T-helper 17 cell (primary cell): Measurements from ENCODE around the gene KRTAP4-2. TPM values are rescaled to one million over a fixed set of nuclear protein-coding genes. Genes with fewer than 3 reads are reported as not detected.
"Not testable (repeated sequence)": the region's sequence is repeated elsewhere in the genome, so short reads cannot be mapped to it uniquely, and the experiment has no call there.

Source experiments
- ATAC-seq: fragments of 150-1000 bp; cut with Tn5 transposase; 2 replicates; pipeline ENCODE4 v1.10.0; 2021; ENCODE audit warnings: mild to moderate bottlenecking, moderate library complexity
- DNase-seq, 3 donors: peaks; one replicate each; pipeline versions ENCODE4 v3.0.0 to v3.0.0-alpha.2; 2020 to 2021
- H3K9me3 ChIP-seq: one replicate; pipeline ENCODE4 v1.7.0; 2013; ENCODE audit warnings: low read length, mild to moderate bottlenecking; ENCODE audit not compliant: control insufficient read depth, poor library complexity, severe bottlenecking
- H3K27ac Mint-ChIP-seq: one replicate; pipeline ENCODE4 v1.8.0; 2022; ENCODE audit warnings: mild to moderate bottlenecking, moderate library complexity, mixed read lengths
- H3K27me3 Mint-ChIP-seq: one replicate; pipeline ENCODE4 v1.8.0; 2022; ENCODE audit warnings: mixed read lengths
- H3K36me3 Mint-ChIP-seq: one replicate; pipeline ENCODE4 v1.8.0; 2022; ENCODE audit warnings: low read depth, mixed read lengths
- H3K4me1 Mint-ChIP-seq: one replicate; pipeline ENCODE4 v1.8.0; 2022; ENCODE audit warnings: mild to moderate bottlenecking, mixed read lengths
- H3K4me3 Mint-ChIP-seq: one replicate; pipeline ENCODE4 v1.8.0; 2022; ENCODE audit warnings: mild to moderate bottlenecking, moderate library complexity, mixed read lengths
- total RNA-seq, 4 donors: library from RNA in 2 of 4; stranded (reverse) in 2 of 4; gene quantifications; one replicate each; pipeline ENCODE4 v1.2.3 and lab custom pipeline; 2022 to 2026

Gene KRTAP4-2
- total RNA-seq, 2 donors from 2014 or later = not detected

- H3K4me1 Mint-ChIP-seq = peaks cover 9% of the 10 kb centered on the region
- H3K27ac Mint-ChIP-seq = no peak within 1 kb of the TSS
- ATAC-seq (no peak), DNase-seq (no peak)
- no peaks in the 10 kb centered on the region for H3K9me3 ChIP-seq
- no peak within 1 kb of the TSS for H3K4me3 Mint-ChIP-seq
- H3K27me3 Mint-ChIP-seq = peaks cover 24% of the 10 kb centered on the region
- no peaks in the 10 kb centered on the region for H3K36me3 Mint-ChIP-seq
Measured at GRCh38 chr17:41184480-41184961, 6.5 kb upstream of the KRTAP4-2 start, which contains the start of gene KRTAP4-1. Gene KRTAP4-1, minus strand, starts transcription at chr17:41184911. Its CDS starts 57 bp downstream, at chr17:41184854.

GRCh38 chr17:41178843-41179616 lies 1.0 kb upstream of the KRTAP4-2 start:
- no peaks in the 10 kb centered on the region for H3K27me3 Mint-ChIP-seq
- DNase-seq (no peak), ATAC-seq (no peak)
- peaks cover 2% of the 10 kb centered on the region for H3K36me3 Mint-ChIP-seq
- H3K4me3 Mint-ChIP-seq = no peak overlapping the region
- peaks cover 7% of the 10 kb centered on the region for H3K4me1 Mint-ChIP-seq
- H3K9me3 ChIP-seq = no peaks in the 10 kb centered on the region
- H3K27ac Mint-ChIP-seq = no peak overlapping the region

GRCh38 chr17:41178341-41178740 lies 320 bp upstream of the KRTAP4-2 start:
- H3K27me3 Mint-ChIP-seq = no peaks in the 10 kb centered on the region
- H3K27ac Mint-ChIP-seq = no peak overlapping the region
- no peak overlapping the region for H3K4me3 Mint-ChIP-seq
- peaks cover 9% of the 10 kb centered on the region for H3K4me1 Mint-ChIP-seq
- no peaks in the 10 kb centered on the region for H3K9me3 ChIP-seq
- peaks cover 2% of the 10 kb centered on the region for H3K36me3 Mint-ChIP-seq
- no peak for DNase-seq
- ATAC-seq = no peak

GRCh38 chr17:41176744-41177387 lies 1.2 kb downstream of the KRTAP4-2 start:
- no peak for DNase-seq
- Mint-ChIP-seq H3K4me3 (no peak overlapping the region), H3K36me3 (peaks cover 2% of the 10 kb centered on the region), H3K27ac (no peak overlapping the region), H3K4me1 (peaks cover 11% of the 10 kb centered on the region), H3K27me3 (no peaks in the 10 kb centered on the region)
- no peak for ATAC-seq
- no peaks in the 10 kb centered on the region for H3K9me3 ChIP-seq

- ATAC-seq (no peak), DNase-seq (no peak)
- no peaks in the 10 kb centered on the region for H3K9me3 ChIP-seq
- H3K4me1 Mint-ChIP-seq = peaks cover 6% of the 10 kb centered on the region
- no peaks in the 10 kb centered on the region for H3K36me3 Mint-ChIP-seq
- peaks cover 8% of the 10 kb centered on the region for H3K27me3 Mint-ChIP-seq
- no peak overlapping the region for H3K27ac Mint-ChIP-seq
- H3K4me3 Mint-ChIP-seq = no peak overlapping the region
Measured at GRCh38 chr17:41171886-41172285, 6.1 kb downstream of the KRTAP4-2 start.

- Mint-ChIP-seq H3K27me3 (peaks cover 16% of the 10 kb centered on the region), H3K27ac (no peak within 1 kb of the TSS), H3K4me1 (peaks cover 4% of the 10 kb centered on the region), H3K4me3 (peak within 1 kb of the TSS; percentile 39), H3K36me3 (peaks cover 2% of the 10 kb centered on the region)
- no peaks in the 10 kb centered on the region for H3K9me3 ChIP-seq
- ATAC-seq = no peak
- DNase-seq = no peak
Measured at GRCh38 chr17:41168121-41168520, 9.9 kb downstream of the KRTAP4-2 start, which contains the start of gene KRTAP4-3. Gene KRTAP4-3, minus strand, starts transcription at chr17:41168221. Its CDS starts 49 bp downstream, at chr17:41168172.

- no peak overlapping the region for H3K27ac Mint-ChIP-seq
- peaks cover 3% of the 10 kb centered on the region for H3K36me3 Mint-ChIP-seq
- H3K4me3 Mint-ChIP-seq = peak overlapping the region; percentile 39
- H3K9me3 ChIP-seq = no peaks in the 10 kb centered on the region
- DNase-seq (no peak), ATAC-seq (no peak)
- peaks cover 21% of the 10 kb centered on the region for H3K27me3 Mint-ChIP-seq
- peaks cover 3% of the 10 kb centered on the region for H3K4me1 Mint-ChIP-seq
Measured at GRCh38 chr17:41167561-41167960, 10.5 kb downstream of the KRTAP4-2 start.

- H3K9me3 ChIP-seq = no peaks in the 10 kb centered on the region
- Mint-ChIP-seq H3K4me1 (peaks cover 3% of the 10 kb centered on the region), H3K27me3 (peaks cover 29% of the 10 kb centered on the region), H3K4me3 (no peak overlapping the region), H3K27ac (no peak overlapping the region), H3K36me3 (peaks cover 3% of the 10 kb centered on the region)
- ATAC-seq = no peak
- no peak for DNase-seq
Measured at GRCh38 chr17:41163828-41164227, 14.2 kb downstream of the KRTAP4-2 start.

GRCh38 chr17:41160648-41161047 lies 17.4 kb downstream of the KRTAP4-2 start, which contains the start of gene KRTAP4-4:
Gene KRTAP4-4, minus strand, starts transcription at chr17:41160748. Its CDS starts 57 bp downstream, at chr17:41160691.
- Mint-ChIP-seq H3K27me3 (peaks cover 56% of the 10 kb centered on the region), H3K4me3 (no peak within 1 kb of the TSS), H3K4me1 (peaks cover 3% of the 10 kb centered on the region), H3K27ac (no peak within 1 kb of the TSS), H3K36me3 (peaks cover 3% of the 10 kb centered on the region)
- DNase-seq = no peak
- ATAC-seq = no peak
- no peaks in the 10 kb centered on the region for H3K9me3 ChIP-seq

- H3K27me3 Mint-ChIP-seq = peaks cover 57% of the 10 kb centered on the region
- H3K36me3 Mint-ChIP-seq = not testable (repeated sequence)
Measured at GRCh38 chr17:41160190-41160589, 17.8 kb downstream of the KRTAP4-2 start.

GRCh38 chr17:41153856-41154255 lies 24.2 kb downstream of the KRTAP4-2 start:
- ATAC-seq = no peak
- no peak overlapping the region for H3K4me3 Mint-ChIP-seq
- H3K9me3 ChIP-seq = no peaks in the 10 kb centered on the region
- H3K27ac Mint-ChIP-seq = no peak overlapping the region
- peaks cover 6% of the 10 kb centered on the region for H3K4me1 Mint-ChIP-seq
- no peak for DNase-seq
- peaks cover 48% of the 10 kb centered on the region for H3K27me3 Mint-ChIP-seq
- H3K36me3 Mint-ChIP-seq = no peaks in the 10 kb centered on the region

More at GRCh38 chr17:41160190-41160589, 17.8 kb downstream of the KRTAP4-2 start:
- DNase-seq, ATAC-seq, H3K4me1 Mint-ChIP-seq, H3K27ac Mint-ChIP-seq, H3K4me3 Mint-ChIP-seq, H3K9me3 ChIP-seq: not testable (repeated sequence)

- Mint-ChIP-seq H3K27me3 (peaks cover 30% of the 10 kb centered on the region), H3K36me3 (no peaks in the 10 kb centered on the region), H3K4me1 (peaks cover 6% of the 10 kb centered on the region), H3K27ac (no peak overlapping the region), H3K4me3 (no peak overlapping the region)
- ATAC-seq (no peak), DNase-seq (no peak)
- H3K9me3 ChIP-seq = no peaks in the 10 kb centered on the region
Measured at GRCh38 chr17:41151525-41151924, 26.5 kb downstream of the KRTAP4-2 start.

- no peak for ATAC-seq
- H3K36me3 Mint-ChIP-seq = no peaks in the 10 kb centered on the region
- no peak for DNase-seq
- H3K4me3 Mint-ChIP-seq = no peak overlapping the region
- H3K27me3 Mint-ChIP-seq = peaks cover 20% of the 10 kb centered on the region
- no peaks in the 10 kb centered on the region for H3K9me3 ChIP-seq
- peaks cover 7% of the 10 kb centered on the region for H3K4me1 Mint-ChIP-seq
- no peak overlapping the region for H3K27ac Mint-ChIP-seq
Measured at GRCh38 chr17:41150026-41150425, 28.0 kb downstream of the KRTAP4-2 start.
